Measurements from ENCODE around the gene BIN1.

- TF ChIP-seq EZH2 (IDR thresholded peaks at IDR 0.05; ENCODE audit: low read length), result no peak
- TF ChIP-seq, protein P1, sequence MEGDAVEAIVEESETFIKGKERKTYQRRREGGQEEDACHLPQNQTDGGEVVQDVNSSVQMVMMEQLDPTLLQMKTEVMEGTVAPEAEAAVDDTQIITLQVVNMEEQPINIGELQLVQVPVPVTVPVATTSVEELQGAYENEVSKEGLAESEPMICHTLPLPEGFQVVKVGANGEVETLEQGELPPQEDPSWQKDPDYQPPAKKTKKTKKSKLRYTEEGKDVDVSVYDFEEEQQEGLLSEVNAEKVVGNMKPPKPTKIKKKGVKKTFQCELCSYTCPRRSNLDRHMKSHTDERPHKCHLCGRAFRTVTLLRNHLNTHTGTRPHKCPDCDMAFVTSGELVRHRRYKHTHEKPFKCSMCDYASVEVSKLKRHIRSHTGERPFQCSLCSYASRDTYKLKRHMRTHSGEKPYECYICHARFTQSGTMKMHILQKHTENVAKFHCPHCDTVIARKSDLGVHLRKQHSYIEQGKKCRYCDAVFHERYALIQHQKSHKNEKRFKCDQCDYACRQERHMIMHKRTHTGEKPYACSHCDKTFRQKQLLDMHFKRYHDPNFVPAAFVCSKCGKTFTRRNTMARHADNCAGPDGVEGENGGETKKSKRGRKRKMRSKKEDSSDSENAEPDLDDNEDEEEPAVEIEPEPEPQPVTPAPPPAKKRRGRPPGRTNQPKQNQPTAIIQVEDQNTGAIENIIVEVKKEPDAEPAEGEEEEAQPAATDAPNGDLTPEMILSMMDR (optimal IDR thresholded peaks at IDR 0.05 in 1 of 3, IDR thresholded peaks at IDR 0.05 in 1 of 3, conservative IDR thresholded peaks at IDR 0.05 in 1 of 3; ENCODE audit: extremely low read depth in 1 of 3, insufficient read depth in 2 of 3, low read length in 3 of 3), result no peak
Measured at GRCh38 chr2:127097471-127097765, 9.5 kb downstream of the BIN1 start.
